Activated CD4-positive, alpha-beta T cell treated with anti-CD3 and anti-CD28 coated beads for 24 hours (primary cell): ENCODE data around the gene C20orf204.
"Not testable (repeated sequence)": the region's sequence is repeated elsewhere in the genome, so short reads cannot be mapped to it uniquely, and the experiment has no call there.

ENCODE experiments used
- DNase-seq, 2 donors: peaks; one replicate each; pipeline ENCODE4 v3.0.0-alpha.2; 2020; ENCODE audit warnings: low read depth in 2 of 2

C20orf204 gene, protein sequence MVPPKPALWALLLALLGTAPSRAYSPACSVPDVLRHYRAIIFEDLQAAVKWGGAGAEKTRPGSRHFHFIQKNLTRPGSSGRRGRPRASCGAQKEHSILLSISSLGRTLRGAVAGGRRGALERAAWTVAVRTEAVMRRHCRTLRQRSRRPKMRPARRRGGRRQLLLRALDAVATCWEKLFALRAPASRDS

DNA sequence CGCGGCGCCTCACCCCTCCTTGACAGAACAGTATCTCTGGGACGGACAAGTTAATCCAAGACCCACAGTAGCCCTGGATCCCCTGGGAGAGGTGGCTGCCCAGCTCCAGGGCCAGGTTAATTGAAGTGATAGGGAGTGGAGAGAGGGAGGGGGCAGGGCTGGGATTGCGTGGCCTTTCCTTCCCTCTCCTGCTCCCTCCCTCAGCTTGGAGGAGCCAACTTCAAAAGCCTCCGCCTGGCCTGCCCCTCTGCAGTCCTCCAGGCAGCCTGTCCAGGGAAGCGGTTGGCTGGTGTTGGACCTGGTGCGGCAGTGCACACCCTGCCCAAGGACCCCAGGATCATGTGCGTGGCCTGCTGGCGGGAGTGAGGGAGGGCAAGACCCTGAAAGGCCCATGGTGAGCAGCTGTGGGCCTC, at the start of gene C20orf204:
Gene C20orf204, plus strand, starts transcription at position 250 of the 413 bp plus-strand sequence. Its CDS starts 142 bp downstream, at position 392.
- no peak for DNase-seq

DNA sequence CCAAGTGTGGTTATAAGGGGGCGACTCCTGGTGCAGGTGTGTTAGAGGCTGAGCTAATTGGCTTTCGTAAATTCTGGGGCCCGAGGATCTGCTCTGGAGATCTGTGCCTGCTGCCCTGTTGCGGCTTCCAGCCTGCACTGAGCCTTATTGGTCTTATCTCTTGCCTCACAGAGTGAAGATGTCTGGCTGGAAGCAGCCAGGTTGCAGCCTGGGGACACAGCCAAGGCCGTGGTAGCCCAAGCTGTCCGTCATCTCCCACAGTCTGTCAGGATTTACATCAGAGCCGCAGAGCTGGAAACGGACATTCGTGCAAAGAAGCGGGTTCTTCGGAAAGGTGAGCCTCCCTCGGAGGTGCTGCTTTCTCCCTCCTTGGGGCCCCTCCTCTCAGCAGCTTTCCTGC, 35.1 kb upstream of the C20orf204 start:
- no peak for DNase-seq

DNA sequence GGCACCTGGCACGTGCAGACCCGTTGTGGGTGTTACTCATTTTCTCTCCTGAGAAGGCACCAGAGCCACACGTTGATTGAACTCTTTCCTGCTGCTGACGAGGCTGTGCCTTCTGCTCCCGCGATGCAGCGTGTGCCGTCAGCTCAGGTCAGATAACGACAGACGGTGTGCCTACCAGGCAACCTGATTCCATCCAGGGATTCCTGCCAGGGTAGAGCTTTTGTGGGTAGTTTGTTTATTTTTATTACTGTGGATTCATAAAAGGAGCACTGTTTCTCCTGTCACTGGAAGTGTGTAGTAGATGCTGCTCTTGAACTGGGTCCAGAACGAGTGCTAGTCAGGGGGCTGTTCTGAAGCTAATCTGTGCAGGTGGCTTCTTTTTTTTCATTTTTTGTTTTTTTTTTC, 34.4 kb upstream of the C20orf204 start:
- no peak for DNase-seq

DNA sequence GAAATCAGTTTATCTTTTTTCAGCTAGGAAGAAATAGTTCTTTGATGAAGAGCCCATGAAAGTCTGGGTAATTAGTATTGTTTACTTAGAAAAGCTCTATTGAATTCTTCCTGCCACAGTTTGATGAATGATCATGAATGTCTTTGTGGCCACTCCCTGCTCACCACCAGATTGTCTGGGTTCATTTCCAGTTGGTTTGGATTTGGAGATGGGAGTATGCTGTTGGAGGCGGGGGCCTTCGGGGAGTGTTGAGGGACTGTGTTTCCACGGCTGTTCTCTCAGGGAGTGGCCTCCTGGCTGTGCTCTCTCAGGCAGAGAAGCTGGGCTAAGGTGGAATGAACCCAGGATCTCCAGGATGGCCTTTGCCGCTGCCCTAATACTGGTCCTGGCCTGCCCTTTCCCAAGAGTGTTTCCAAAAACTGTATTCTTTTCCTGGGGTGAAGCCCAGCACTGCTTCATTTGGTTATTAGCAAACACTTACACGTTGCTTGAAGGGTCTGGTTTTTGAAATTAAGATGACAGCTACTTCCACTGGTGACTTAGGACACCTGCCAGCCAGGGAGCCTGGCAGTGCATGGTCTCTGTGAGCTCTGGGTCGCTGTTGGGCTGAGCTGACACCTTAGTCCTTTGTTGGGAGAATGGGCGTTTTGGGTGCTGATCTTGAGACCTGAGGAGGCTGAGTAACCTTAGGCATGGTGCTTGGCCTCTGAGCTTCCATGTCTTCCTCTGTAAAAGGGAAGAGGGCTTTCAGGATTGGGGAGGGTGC, 31.8 kb upstream of the C20orf204 start:
- DNase-seq: no peak

DNA sequence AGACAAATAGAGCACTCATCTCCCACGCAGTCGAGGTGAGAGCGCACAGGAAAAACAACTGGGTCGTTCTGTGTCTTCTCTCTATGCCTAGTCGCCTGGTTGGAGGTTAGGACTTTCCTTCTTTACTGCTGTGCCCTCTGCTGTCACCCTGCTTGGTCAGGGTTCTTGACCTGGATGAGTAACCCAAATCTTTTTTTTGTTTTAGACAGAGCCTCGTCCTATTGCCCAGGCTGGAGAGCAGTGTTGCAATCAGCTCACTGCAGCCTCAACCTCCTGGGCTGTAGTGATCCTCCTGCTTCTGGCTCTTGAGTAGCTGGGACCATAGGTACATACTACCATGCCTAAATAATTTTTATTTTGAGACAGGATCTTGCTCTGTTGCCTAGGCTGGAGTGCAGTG, 30.6 kb upstream of the C20orf204 start:
- DNase-seq: no peak

DNA sequence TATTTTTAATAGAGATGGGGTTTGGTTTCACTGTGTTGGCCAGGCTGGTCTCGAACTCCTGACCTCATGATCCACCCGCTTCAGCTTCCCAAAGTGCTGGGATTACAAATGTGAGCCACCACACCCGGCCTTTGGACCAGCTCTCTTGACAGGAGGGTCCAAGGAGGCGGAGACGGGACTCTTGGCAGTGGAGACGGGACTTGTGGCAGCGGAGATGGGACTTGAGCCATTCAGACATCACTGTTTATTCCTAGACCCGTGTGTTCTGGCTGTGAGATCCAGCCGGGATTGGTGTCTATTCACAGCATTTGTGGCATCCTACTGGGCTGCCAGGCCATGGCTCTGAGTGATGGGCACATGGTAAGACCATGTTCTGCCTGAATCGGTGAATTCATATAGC, 29.5 kb upstream of the C20orf204 start:
- DNase-seq: no peak

DNA sequence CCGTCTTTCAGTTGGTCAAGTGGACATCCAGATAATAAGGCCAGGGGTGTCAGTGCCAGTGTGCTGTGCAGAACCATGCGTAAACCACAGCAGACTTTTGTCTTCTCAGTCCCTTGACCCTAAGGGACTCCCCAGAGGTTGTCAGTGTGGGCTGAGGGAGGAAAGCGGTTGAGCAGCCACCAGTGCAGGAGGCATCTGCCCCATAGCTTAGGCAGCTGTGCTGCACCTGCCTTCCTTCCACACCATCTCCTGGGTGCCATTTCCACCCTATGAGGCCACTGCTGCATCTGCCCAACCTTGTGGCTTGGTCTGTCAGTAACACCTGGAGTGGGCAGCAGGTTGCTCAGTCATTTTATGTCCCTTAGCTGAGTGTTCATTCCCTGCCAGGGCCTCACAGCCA, 29.1 kb upstream of the C20orf204 start:
- DNase-seq: no peak

DNA sequence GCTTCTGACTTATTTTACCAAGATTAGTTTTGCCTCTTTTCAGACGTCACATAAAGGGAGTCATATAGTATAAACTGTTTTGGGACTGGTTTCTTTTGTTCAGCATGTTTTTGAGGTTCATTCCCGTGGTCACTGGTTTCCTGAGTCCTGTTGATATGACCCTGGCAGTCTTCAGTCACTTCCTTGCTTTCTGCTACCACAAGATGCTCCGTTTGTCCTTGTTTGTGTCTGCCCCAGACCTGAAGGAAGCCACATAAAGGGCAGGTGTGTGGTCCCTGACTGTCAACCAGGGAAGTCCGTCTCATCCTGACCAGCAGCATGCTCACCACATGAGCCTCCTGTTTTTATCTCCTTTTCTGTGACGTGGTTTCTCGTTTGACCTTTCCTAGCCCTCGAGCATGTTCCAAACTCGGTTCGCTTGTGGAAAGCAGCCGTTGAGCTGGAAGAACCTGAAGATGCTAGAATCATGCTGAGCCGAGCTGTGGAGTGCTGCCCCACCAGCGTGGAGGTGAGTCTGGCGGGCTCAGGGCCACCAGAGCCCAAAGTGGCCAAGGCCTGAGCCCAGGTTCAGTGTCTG, 26.1 kb upstream of the C20orf204 start:
- no peak for DNase-seq

DNA sequence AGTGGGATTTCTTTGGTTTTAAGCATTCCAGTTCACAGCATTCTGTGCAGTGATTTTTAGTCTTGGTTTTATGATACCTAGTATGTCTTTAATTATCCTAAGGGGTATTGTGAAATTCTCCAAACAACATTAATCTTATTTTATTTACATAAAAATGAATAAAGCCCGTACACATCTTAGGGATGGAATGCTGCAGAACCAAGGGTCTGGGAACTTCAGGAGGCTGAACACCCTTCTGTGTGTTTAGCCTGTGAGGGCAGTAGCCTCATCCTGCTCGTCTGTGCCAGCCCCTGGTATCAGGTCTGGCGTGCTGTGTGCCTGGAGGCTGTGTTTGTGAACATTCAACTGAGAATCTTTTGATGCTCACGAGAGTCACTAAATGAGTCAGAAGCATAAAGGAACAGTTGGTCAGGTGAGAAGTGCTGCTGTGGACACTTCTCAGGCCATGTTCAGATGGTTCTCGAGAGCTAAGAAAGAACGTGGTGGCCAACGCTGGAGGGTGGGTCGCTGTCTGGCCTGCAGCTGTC, 25.2 kb upstream of the C20orf204 start:
- DNase-seq: no peak

DNA sequence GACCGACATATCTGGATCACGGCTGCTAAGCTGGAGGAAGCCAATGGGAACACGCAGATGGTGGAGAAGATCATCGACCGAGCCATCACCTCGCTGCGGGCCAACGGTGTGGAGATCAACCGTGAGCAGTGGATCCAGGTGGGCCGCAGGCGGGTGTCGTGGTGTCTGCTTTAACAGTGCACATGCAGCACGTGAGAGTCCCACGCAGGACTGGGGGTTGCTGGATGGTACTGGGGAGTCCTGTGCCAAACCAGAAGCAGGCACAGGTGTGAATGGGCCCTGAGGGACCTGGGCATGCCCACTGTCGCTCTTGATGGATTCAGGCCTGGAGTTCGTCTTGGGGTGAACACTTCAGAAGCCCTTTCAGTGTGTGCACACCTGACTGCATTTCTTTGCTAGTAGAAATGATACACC, 24.6 kb upstream of the C20orf204 start:
- DNase-seq: no peak

DNA sequence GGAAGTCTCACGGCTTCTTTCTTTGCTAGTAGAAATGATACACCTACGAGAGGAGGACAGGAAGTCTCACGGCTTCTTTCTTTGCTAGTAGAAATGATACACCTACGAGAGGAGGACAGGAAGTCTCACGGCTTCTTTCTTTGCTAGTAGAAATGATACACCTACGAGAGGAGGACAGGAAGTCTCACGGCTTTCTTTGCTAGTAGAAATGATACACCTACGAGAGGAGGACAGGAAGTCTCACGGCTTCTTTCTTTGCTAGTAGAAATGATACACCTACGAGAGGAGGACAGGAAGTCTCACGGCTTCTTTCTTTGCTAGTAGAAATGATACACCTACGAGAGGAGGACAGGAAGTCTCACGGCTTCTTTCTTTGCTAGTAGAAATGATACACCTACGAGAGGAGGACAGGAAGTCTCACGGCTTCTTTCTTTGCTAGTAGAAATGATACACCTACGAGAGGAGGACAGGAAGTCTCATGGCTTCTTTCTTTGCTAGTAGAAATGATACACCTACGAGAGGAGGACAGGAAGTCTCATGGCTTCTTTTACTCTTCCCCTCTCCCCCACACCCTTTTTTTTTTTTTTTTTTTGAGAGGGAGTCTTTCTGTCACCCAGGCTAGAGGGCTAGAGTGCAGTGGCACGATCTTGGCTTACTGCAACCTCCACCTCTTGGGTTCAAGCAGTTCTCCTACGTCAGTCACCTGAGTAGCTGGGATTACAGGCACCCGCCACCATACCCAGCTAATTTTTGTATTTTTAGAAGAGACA, 23.4 kb upstream of the C20orf204 start:
- DNase-seq: not testable (repeated sequence)

DNA sequence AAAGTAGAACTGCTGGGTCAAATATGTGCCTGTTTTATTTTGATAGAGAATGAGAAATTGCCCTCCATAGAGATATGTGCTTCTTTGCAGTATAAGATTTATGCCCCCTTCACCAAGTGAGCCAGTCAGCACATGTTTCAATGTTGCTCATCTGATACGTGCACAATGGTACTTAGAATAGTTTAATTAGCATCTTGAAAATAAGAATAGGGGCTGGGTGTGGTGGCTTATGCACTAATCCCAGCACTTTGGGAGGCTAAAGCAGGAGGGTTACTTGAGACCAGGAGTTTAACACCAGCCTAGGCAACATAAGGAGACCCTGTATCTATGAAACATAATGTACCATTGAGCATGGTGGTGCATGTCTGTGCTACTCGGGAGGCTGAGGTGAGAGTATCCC, 20.3 kb upstream of the C20orf204 start:
- DNase-seq: no peak

DNA sequence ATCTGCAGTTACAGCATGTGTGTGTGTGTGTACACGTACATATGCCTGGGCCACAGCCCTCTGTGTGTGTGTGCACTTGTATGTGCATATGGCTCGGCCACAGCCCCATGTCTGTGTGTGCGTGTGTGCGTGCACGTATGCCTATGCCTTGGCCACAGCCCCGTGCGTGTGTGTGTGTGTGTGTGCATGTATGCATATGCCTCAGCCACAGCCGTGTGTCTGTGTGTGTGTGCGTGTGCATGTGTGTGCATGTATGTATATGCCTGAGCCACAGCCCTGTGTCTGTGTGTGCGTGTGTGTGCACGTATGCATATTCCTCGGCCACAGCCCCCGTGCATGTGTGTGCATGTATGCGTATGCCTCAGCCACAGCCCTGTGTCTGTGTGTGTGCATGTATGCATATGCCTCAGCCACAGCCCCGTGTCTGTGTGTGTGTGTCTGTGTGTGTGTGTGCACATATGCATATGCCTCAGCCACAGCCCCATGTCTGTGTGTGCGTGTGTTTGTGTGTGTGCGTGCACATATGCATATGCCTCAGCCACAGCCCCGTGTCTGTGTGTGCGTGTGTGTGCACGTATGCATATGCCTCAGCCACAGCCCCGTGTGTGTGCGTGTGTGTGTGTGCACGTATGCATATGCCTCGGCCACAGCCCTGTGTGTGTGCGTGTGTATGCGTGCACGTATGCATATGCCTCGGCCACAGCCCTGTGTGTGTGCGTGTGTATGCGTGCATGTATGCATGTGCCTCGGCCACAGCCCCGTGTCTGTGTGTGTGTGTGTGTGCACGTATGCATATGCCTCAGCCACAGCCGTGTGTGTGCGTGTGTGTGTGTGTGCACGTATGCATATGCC, 14.6 kb upstream of the C20orf204 start:
- no peak for DNase-seq

DNA sequence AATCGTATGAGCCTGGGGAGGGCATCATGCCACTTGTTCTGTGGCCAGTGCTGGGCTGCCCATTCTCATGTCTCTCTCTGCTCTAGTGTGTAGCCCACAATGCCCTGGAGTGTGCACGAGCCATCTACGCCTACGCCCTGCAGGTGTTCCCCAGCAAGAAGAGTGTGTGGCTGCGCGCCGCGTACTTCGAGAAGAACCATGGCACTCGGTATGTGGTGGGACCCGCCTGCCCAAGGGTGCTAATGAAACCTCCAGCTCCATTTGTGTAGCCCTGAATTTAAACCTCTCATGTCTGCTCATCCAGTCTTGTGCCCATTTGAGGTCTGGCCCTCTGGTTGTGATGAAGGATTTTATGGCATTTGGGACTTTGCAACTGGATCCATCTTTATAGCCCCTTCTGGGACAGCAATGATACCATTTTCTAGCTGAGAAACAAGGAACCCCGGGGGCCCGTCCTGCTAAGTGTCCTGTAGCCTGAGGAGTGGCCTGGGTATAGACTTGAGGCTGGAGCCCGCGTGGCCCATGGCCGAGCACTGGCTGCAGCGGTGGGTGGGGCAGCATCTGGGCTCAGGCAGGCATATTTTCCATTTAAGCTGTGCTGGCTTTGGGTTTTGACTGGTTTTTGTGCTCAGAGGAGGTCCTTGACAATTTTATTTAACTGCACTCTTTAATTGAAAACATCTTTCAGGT, 13.2 kb upstream of the C20orf204 start:
- DNase-seq: no peak

DNA sequence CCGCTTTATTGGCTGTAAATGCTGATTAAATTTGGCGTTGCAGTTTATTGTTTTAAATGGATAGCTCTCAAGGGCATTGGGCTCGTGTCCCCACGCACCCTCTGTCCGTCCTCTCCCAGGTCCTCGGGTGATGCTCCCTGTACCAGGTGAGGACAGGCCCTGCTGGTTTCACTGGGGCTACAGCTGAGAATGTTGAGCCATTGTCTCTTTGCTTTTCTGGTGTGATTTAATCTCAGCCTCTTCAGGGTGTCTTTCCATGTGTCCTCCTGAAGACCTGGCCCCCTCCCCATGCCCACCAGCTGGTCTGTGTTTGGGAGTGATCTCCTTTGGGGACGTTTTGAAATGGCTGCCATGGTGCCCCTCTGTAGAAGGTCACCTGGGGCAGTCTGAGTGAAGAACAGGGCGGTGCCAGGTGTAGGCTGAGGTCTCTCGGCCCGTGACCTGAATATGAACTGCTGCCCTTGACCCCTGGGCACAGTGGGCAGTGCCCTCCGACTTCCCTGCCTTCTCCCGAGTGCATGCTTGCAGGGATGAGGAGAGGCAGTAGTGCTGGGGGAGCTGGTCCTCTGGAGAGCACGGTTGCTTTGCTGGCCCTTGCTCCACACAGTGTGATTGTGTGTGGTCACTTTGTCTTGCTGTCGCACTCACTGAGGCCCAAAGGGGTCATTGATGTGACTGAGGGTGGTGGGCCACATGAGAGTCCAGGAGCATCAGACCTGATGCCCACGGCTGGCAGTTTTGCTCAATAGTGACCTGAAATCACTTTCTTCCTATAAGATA, 12.4 kb upstream of the C20orf204 start:
- no peak for DNase-seq

DNA sequence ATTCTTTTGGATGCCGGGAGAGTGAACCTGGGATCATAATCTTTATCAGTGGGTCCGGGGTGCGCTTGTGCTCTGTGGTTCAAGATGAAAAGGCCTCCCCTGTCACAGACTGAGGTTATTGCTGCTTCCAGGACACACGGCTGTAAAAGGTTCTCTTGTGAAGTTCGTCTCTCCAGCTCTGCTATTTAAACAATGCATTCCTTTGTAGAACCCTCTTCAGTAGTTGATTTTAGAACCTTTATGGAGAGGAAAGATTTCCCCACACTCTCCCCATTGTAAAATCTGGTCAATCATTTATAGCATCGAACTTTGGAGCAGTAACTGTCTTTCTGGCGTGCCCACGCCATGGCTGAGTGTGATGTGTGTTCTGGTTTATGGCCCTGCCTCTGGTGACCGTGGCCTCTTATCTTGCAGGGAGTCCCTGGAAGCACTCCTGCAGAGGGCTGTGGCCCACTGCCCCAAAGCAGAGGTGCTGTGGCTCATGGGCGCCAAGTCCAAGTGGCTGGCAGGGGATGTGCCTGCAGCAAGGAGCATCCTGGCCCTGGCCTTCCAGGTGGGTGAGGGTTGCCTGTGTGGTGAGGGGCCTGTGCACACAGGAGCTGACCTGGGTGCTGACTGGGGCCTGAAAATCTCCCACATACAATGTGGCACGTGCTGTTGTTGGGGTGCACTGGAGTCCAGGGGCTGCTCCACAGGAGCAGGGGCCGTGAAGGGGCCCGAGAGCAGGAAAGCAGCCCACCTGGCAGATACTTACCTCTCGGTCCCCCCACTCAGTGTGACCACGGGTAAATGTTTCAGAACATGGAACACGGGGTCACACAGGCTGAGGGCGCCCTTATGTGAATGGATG, 11.6 kb upstream of the C20orf204 start:
- DNase-seq: no peak

DNA sequence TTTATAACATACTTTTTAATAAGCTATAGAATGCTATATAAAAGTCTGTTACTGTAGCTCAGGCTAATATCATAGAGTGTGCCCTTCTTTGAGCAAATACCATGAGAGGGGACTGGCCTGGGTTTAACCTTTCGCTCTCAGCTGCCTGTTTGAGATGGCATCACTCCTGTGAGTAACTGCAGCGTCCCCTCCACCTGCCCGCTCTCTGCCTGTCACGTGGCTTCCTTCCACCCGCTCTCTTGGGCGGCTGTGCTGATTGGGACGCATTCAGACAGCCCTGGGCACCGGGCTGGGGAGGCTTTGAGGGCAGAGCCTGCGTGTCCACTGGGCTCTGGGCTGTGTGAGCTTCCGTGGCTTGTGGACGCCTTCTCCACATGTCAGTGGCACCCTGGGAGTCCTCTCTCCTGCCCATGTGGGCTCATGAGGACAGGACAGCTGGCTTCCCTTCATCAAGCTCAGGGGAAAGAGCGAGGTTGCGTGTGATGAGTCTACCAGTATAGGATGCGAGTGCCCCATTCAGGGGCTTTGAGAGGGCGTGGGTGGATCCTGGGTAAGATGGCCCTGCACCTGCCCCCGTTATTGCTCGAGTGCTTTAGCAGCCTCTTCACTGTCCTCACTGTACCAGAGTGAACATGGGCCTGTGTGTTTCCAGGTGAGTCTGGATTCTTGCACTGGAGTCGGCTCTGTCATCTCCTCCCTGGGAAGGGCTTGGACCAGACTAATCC, 10.7 kb upstream of the C20orf204 start:
- DNase-seq: no peak

DNA sequence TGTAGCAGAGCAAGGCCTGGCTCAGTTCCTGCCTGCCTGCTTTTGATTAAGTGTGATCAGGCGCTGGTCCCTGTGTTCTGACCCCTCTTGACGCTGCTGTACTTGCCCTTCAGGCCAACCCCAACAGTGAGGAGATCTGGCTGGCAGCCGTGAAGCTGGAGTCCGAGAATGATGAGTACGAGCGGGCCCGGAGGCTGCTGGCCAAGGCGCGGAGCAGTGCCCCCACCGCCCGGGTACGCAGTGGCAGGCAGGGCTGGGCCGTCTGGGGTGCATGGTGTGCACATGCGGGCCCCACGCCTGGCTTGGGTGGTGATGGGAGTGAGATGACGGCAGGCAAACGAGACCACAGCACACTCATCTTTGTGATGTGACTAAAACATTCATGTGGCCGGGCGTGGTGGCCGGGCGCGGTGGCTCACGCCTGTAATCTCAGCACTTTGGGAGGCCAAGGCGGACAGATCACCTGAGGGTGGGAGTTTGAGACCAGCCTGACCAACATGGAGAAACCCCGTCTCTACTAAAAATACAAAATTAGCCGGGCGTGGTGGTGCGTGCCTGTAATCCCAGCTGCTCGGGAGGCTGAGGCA, 10.1 kb upstream of the C20orf204 start:
- no peak for DNase-seq
